SIG-M5 treated with dmso at 0.1 percent for 504 hours (cell line): ENCODE results near the gene DNAAF5.

Experiments used
- DNase-seq: peaks from one replicate; lab custom pipeline; 2025; ENCODE audit not compliant: unreplicated experiment; lab: John Stamatoyannopoulos, UW

The DNAAF5 gene

DNA sequence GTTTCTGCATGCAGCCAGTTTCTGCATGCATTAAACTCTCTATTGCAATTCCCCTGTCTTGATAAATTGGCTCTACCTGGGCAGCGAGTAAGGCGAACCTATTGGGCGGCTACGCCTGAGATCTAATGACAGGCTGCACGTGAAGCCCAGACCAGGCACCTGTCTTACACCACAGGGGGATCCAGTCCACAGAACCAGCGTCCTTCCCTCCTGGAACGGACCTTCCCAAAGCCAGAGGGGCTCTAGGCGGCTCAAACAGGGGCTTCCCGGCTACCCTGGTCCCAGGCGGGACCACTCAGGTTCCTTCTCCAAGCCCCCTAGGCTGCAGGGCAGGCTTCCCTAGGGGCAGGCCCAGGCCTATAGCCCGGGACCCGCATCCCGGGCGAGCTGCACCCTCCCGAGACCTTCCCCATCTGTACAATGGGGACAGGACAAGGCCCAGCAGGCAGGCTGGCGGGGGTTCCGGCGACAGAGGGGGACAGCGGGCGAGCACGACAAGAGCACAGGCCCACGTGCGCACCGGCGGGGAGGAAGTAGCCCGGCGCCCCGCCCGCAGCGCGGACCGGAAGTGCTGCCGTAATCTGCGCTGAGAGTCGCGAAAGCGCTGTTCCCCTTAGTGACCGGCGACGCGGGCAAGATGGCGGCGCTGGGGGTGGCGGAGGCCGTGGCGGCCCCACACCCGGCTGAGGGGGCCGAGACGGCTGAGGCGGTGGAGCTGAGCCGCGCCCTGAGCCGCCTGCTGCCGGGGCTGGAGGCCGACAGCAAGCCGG, at the start of gene DNAAF5:
Gene DNAAF5 (plus strand): TSS at position 616 of the 770 bp plus-strand sequence. CDS start 22 bp downstream, at position 638.
- peak; percentile 81 for DNase-seq

DNA sequence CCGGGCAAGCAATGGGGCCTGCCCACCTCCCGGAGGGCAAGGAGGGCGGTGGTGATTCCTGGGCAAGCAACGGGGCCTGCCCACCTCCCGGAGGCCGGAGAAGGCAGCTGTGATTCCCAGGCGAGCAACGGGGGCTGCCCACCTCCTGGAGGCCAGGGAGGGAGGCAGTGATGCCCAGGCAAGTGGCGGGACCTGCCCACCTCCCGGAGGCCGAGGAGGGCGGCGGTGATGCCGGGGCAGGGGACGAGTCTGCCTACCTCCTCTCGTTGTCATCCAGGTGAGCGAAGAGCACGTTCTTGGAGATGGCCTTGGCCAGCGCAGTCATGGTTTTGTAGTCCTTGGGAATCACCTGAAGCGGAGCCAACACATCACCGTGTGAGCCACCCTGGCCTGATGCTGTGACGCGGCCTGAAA, 49.5 kb upstream of the DNAAF5 start:
- no peak for DNase-seq

DNA sequence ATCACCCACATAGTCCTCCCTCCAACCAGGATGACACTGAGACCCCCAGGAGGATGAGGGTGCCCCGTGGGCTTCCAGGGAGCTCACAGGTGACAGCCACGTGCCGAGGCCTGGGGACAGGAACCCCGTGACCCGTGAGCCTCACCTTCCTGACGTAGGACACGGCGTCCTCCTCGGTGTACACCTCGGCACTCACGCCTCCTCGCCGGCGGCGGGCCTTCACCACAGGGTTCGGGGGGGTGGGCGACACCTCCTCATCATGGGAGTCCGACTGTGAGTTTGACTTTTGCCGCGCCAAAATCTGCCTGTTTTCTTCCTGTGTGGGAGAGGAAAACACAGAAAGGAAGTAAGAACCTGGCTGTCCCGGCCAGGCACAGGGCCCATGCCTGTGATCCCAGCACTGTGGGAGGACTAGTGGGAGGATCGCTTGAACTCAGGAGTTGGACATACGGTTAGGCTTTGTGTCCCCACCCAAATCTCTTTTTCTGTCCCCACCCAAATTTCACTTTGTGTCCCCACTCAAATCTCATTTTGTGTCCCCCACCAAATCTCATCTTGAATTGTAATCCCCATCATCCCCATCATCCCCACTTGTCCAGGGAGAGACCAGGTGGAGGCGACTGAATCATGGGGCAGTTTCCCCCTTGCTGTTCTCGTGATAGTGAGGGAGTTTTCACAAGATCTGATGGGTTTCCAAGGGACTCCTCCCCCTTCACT, 45.9 kb upstream of the DNAAF5 start:
- DNase-seq, result no peak

DNA sequence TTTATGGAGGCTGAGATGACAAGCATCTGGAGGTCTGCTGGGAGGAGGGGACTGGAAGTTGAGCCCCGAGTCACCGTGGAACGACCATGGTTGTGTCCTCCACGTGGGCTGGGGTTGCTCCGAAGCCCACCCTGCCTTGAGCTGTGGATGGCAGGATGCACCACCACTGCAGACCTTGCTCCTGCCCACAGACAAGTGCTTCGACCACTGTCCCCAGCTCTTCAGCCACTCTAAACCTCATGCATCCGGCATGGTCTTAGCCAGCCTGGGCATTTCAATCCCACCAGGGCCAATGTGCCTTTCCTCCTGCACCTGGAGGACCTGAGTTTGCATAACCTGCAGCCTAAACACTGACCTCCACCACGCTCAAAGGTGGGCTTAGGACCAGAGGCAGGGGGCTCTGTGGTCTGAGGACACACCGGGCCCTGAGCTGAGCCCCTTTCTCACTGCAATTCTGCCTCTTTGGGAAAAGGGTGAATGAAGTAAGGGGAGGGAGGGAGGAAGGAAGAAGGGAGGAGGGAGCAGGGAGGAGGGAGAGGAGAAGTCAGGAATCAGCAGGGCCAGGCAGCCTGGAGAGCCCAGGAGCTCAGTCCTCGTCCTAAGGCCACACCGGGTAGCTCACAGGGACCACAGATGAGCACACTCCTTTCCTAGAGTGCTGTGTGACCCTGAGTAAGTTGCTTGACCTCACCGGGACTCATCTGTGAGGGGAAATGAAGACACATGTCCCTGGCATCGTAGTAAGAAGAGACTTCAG, 44.8 kb upstream of the DNAAF5 start:
- DNase-seq, result no peak

DNA sequence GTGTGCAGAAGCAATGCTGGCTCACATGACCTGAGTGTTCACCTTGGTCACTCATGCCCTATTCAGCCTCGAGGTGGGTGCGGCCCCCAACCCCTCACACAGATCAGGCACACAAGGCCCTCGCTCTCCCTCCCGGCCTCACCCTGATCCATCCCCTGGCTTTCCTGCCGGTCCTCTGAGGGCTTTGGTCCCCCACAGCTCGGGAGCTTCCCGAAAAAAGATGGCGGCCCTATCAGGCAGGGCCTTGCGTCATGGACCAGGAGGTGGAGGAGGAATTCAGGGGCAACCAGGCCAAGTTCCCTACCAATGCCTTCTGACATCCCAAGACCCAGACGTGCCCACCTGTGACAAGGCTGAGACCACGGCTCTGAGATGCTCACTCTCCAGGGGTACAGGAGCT, 43.7 kb upstream of the DNAAF5 start:
- no peak for DNase-seq

DNA sequence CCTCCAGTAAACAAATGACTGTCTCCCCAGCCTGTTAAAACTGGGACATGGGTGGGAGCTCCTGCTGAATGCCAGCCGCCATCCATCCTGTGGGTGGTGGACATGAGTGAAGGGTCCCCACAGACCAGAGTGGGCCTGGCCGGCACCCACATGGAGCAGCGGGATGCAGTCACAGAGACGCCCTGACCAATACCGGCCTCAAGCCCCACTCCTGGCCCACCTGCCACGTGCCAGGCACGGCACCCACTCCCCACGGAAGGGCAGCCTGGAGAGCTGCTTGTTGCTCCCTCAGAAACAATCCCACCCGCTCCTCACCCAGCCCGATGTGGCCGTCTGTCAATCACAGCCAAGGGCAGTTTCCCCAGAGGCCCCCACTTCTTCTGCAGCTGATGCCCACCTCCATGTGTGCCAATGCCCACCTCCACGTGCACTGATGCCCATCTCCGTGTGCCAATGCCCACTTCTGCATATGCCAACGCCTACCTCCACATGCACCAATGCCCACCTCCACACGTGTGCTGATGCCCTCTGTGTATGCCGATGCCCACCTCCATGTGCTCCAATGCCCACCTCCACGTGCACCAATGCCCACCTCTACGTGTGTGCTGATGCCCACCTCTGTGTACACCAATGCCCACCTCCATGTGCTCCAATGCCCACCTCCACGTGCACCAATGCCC, 42.8 kb upstream of the DNAAF5 start:
- no peak for DNase-seq

DNA sequence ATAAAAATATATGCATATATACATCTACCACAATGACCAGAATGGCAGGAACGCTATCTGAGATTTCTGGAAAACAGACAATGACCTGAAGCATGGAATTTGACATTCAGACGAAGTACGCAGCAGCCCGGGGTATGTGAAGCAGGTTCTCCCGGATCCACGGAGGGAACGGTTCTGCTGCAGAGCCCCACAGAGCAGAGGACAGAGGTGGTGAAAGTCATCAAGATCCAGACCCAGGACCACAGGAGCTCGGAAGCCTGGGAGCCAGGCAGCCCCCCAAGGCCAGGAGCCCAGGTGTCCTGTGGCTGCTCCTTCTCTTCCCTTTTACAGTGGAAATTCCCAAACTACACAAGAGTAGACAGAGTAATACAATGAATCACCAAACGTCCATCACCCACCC, 42.1 kb upstream of the DNAAF5 start:
- no peak for DNase-seq

DNA sequence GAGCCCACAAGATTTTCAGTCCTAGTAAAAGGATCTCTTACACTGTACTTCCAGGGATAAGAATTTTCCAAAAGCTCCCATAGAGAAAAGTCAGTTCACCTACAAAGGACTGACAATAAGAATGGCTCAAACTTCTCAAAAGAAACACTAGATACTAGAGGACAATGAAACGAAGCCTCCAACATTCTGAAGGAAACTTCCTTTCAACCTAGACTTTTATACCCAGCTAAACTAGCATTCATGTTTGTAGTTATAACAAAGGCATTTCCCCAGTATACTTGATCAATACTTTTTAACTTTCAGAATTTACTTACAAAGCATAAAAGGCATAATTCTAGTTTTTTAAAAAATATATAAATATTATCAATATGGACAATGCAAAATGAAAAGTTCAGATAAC, 41.0 kb upstream of the DNAAF5 start:
- no peak for DNase-seq

DNA sequence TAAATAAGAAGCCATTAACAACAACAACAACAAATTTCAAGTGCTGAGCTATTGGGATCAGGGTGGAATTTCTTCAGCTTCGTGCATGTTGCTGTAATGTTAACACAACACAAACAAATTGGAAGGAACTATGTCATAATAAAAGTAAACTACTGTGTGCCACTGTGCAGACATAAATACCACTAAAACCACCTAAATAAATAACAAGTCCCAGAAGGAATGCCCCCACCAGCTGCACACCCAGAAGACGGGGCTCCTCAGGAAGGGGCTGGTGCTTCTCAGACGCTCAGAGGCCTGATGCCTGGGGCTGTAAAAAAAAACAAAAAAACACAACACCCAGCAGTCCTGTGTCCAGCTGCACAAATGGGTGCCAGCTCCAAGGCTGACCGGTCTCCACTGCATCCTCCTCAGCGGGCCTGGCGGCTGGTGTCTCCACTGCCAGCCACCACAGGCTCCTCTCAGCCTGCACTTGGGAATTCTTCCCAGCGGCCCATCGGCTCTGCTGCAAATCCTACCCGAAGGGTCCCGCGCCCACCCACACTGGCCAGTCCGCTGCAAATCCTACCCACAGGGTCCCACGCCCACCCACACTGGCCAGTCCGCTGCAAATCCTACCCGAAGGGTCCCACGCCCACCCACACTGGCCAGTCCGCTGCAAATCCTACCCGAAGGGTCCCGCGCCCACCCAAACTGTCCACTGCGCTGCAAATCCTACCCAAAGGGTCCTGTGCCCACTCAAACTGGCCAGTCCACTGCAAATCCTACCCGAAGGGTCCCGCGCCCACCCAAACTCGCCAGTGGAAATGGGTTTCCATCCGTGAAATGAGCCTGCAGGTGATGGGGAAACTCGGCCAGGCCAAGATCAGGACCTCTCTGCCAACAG, 35.8 kb upstream of the DNAAF5 start:
- DNase-seq, result no peak

DNA sequence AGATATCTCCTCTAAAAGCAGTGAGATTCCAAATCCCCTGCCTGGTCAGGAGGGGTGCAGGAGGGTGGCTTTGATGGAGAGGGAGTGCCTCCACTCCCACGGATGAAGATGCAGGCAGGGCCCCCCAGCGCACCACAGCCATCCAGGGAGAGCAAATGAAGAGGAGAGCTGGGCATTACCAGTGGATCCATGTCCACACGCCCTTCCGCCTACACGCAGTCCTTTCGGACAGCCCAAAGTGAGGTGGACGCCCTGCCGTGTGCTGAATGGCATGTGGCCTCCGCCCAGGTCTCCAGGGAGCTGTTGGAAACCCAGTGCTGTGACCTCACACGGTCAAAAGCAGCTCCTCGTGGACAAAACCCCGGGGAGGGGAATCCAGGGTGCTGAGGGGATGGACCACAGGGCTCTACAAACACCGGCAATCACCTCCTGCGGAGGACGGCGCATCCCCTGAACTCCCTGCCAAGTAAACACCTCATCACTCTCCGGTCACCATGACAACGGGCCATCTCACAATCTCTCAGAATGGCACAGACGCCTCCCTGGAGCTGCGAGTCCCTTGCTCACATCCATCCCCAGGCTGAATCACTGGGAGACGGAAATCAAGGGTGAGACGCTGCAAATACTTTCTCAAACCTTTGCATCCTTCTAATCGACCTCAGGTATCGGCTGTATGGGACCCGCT, 35.0 kb upstream of the DNAAF5 start:
- DNase-seq, result no peak

DNA sequence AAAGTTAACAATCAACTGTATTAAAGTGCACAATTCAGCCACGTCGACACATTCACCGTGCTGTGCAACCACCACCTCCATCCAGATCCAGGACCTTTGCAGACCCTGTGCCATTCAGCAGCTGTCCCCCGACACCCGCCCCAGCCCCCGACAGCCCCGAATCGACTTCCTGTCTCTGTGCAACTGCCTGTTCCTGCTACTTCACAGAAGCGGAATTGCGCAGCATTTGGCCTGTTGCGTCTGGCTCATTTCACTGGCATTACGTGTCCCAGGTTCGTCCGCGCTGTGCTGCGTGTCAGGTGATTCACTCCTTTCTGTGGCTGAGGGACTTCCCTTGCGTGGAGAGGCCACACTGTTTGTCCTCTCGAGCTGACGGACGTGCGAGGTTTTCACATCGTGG, 33.2 kb upstream of the DNAAF5 start:
- DNase-seq, result no peak

DNA sequence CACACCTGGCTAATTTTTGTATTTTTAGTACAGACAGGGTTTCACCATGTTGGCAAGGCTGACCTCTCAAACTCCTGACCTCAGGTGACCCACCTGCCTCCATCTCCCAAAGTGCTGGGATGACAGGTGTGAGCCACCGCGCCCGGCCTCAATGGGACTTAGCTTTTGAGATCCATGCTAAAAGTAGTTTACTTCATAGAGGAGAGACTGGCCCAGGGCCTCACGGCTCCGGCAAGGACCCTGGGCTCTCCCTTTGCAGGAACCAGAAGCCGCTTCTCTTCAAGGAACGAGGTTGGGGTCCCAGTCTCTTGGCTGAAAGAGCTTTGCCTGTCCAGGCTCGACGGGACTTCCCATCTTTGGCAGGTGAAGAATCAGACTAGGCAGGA, 30.1 kb upstream of the DNAAF5 start:
- DNase-seq, result no peak

DNA sequence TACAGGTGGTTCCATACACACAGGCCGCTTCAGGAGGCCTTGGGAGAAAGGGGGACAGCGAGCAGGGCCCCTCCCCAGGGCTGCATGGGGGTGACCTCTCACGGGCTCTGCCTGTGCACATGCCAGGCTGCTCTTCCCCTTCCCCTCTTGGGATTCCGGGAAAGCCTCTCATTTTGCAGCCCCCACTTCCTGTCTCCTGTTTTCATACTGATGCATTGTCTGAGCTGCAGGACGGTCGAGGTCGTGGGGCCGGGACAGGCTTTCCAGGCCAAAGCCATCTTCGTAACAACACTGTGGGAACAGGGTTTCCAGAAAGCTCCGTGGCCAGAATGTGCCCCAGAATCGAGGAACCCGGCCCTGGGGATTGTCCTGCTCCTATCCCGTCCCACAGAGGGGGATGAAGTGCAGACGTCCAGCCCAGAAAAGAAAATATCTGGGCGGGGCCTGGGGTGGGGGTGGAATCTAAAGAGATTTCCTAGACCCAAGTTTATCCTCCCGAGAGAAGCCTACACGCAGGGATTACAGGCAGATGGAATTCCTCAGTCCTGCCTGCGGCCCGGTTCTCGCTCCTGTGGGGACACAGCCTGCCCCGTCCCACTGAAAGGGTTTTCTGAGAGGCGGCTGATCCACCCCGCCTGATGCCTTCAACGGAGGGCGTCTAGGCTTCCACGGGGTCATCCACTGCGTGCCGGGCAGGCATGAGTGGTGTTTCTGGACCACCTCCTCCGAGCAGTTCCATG, 29.5 kb upstream of the DNAAF5 start:
- no peak for DNase-seq

DNA sequence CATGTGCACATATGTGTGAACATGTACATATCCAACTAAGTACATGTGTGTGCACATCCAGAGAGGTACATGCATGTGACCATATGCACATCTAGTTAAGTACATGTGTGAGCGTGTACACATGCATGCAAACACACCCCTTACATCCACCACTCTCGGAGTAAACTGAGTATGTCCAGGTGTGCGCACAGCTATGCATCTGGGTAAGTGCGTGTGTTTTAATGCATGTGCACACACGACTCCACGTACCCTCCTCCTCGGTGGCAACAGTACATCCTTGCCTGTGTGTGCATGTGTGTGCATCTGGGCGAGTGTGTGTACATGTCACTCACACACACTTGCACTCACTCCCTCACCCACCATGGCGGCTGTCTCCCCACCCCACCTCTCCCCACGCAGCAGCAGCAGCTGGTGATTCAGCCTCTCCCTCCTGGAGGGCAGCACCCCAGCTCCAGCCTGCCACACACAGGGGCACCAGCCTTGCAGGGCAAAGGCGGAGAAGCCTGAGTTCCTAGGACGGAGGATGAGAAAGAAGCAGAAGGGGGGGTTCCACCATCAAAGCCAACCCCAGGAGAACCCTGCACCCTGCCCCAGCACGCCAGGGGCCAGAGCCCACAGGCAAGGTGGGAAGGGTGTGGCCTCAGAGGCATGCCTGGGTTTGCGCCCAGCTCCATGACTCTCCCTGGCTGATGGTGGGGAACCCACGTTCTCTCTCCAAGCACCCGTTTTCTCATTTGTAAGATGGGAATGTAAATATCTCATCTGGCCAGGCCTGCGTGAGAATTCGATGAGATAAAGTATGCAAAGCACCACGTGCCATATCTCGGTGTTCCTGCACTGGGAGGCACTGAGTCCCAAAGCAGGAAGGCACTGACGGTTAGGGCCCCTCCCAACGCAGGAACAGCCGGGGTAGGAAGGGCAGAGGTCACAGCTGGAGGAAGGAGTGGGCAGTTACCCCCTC, 27.7 kb upstream of the DNAAF5 start:
- no peak for DNase-seq

DNA sequence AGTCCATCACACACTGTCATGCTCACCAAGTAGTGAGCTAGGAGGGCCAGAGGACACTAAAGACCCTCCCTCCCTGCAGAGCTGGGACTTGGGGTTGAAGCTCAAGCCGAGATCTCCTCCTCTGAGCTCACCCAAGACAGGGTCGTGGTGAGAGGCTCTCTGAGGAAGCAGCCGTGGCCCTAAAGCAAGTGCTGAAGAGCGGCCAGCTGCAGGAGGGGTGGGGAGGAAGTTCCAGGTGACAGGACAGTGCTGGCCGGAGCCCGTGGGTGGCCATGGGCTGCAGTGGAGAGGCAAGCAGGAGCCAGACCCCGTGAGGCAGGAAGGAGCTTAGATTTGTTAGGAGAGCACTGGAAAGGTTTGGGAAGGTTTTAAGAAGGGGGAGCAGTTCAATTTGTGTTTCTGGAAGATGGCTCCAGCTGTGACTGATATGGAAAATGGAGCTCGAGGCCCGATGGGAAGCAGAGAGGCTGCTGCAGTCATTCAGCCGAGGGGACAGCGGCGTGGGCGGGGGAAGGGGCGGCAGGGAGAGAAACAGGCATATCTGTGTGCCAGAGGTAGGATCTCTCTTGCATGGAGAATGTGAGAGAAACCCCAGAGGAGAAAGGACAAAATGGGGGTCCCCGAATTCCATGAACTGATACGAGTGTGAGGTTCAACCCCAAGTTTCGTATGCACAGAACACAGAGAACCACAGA, 26.9 kb upstream of the DNAAF5 start:
- no peak for DNase-seq

DNA sequence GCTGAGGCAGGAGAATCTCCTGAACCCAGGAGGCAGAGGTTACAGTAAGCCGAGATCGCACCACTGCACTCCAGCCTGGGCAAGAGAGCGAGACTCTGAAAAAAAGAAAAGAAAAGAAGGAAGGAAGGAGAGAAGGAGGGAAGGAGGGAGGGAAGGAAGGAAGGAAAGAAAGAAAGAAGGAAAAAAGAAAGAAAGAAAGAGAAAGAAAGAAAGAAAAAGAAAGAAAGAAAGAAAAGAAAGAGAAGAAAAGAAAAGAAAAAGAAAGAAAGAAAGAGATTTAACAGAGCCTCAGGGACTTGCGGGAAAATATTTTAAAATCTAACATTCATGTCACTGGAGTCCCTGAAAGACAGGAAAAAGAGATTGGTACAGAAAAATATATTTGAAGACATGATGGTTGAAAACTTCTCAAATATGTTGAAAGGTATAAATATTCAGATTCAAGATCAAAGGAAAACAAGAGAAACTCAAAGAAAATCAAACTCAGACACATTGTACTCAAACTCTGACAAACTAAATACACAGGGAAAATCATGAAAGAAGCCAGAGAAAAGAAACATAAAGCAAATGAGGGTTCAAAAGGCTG, 25.3 kb upstream of the DNAAF5 start:
- DNase-seq, result no peak

DNA sequence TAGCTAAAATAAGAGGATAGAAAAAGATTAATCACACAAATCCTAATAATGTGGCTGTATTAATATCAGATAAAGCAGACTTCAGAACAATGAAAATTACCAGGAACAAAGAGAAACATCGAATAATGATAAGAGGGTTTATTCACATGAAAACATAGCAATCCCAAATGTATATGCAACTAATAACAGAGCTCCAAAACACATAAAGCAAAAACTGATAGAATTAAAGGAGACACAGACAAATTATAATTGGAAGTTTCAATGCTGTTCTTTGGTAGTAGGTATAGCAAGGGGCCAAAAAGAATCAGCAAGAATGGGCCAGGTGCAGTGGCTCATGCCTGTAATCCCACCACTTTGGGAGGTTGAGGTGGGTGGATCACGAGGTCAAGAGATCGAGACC, 23.4 kb upstream of the DNAAF5 start:
- no peak for DNase-seq
